COR-L47 (cell line): ENCODE measurements around the gene NAALADL1.
"Not testable (repeated sequence)": the region's sequence is repeated elsewhere in the genome, so short reads cannot be mapped to it uniquely, and the experiment has no call there.

Source experiments
- DNase-seq: peaks from one replicate; lab custom pipeline; 2025; lab: John Stamatoyannopoulos, UW

NAALADL1 gene

GRCh38 chr11:65051398-65051858 is 6.9 kb downstream of the NAALADL1 start:
- DNase-seq = no peak

GRCh38 chr11:65047581-65048422 is 10.6 kb downstream of the NAALADL1 start:
- DNase-seq = no peak

- no peak for DNase-seq
Observed at GRCh38 chr11:65045728-65046127, 12.6 kb downstream of the NAALADL1 start.

- no peak for DNase-seq
Observed at GRCh38 chr11:65045061-65045460, 13.3 kb downstream of the NAALADL1 start.

- DNase-seq = no peak
Observed at GRCh38 chr11:65043881-65044501, 14.4 kb downstream of the NAALADL1 start.

GRCh38 chr11:65042891-65043290 is 15.5 kb downstream of the NAALADL1 start:
- no peak for DNase-seq

GRCh38 chr11:65040847-65041622 is 17.3 kb downstream of the NAALADL1 start, which contains the start of gene SAC3D1:
TSS of gene SAC3D1 (plus strand) at chr11:65041210. CDS start at chr11:65041293, 83 bp downstream.
- DNase-seq = peak; percentile 99

- DNase-seq = no peak
Observed at GRCh38 chr11:65040520-65040846, 17.9 kb downstream of the NAALADL1 start.

- DNase-seq = peak; percentile 54
Observed at GRCh38 chr11:65036931-65037330, 21.4 kb downstream of the NAALADL1 start.

GRCh38 chr11:65035579-65035978 is 22.8 kb downstream of the NAALADL1 start:
- no peak for DNase-seq

GRCh38 chr11:65034423-65034822 is 23.9 kb downstream of the NAALADL1 start:
- DNase-seq = no peak

- DNase-seq = no peak
Observed at GRCh38 chr11:65032216-65032615, 26.1 kb downstream of the NAALADL1 start.

- peak; percentile 96 for DNase-seq
Observed at GRCh38 chr11:65027213-65028067, 30.9 kb downstream of the NAALADL1 start, which contains the start of gene SNX15. TSS of gene SNX15 (plus strand) at chr11:65027439. CDS start at chr11:65027538, 99 bp downstream.

- no peak for DNase-seq
Observed at GRCh38 chr11:65026810-65027209, 31.5 kb downstream of the NAALADL1 start.

GRCh38 chr11:65023502-65023901 is 34.9 kb downstream of the NAALADL1 start:
- not testable (repeated sequence) for DNase-seq

- DNase-seq = no peak
Observed at GRCh38 chr11:65021509-65021908, 36.8 kb downstream of the NAALADL1 start.

GRCh38 chr11:65021003-65021402 is 37.4 kb downstream of the NAALADL1 start:
- no peak for DNase-seq

GRCh38 chr11:65019824-65020223 is 38.5 kb downstream of the NAALADL1 start:
- no peak for DNase-seq

- no peak for DNase-seq
Observed at GRCh38 chr11:65017937-65018336, 40.4 kb downstream of the NAALADL1 start.

- DNase-seq = no peak
Observed at GRCh38 chr11:65016705-65017104, 41.6 kb downstream of the NAALADL1 start.

- no peak for DNase-seq
Observed at GRCh38 chr11:65014726-65015227, 43.6 kb downstream of the NAALADL1 start.
